Neural crest cell (in vitro differentiated cells): ENCODE measurements around the gene BCKDHB. TPM values are rescaled to one million over a fixed set of nuclear protein-coding genes. Genes with fewer than 3 reads are reported as not detected.

Source experiments
- DNase-seq: peaks from one replicate; pipeline ENCODE4 v3.0.0; 2021; ENCODE audit warnings: low read depth, mixed read lengths, low spot score
- H3K27ac Mint-ChIP-seq: one replicate; pipeline ENCODE4 v1.8.0; 2021; ENCODE audit warnings: mild to moderate bottlenecking, mixed read lengths; ENCODE audit not compliant: unreplicated experiment
- H3K27me3 Mint-ChIP-seq: 2 replicates; pipeline ENCODE4 v1.8.0; 2021; ENCODE audit warnings: low read depth, mild to moderate bottlenecking, mixed read lengths
- H3K36me3 Mint-ChIP-seq: 2 replicates; pipeline ENCODE4 v1.8.0; 2021; ENCODE audit warnings: low read depth, mild to moderate bottlenecking, mixed read lengths
- H3K4me1 Mint-ChIP-seq: 2 replicates; pipeline ENCODE4 v1.8.0; 2021; ENCODE audit warnings: mixed read lengths
- H3K4me3 Mint-ChIP-seq: one replicate; pipeline ENCODE4 v1.8.0; 2021; ENCODE audit warnings: mild to moderate bottlenecking, mixed read lengths
- H3K9me3 Mint-ChIP-seq: 2 replicates; pipeline ENCODE4 v1.8.0; 2021; ENCODE audit warnings: mixed read lengths
- CTCF ChIP-seq: fragments of 200-600 bp; sonication (generic); conservative IDR thresholded peaks from 2 replicates; pipeline ENCODE4 v1.5.0; 2021; ENCODE audit warnings: antibody characterized with exemption, mild to moderate bottlenecking
- total RNA-seq: library from RNA; stranded (reverse); gene quantifications from 2 replicates; pipeline ENCODE4 v1.2.1, GENCODE V29; 2021

Gene BCKDHB
- total RNA-seq, 1 donor from 2014 or later = 27.0 TPM

GRCh38 chr6:80343511-80343910 is 237.0 kb downstream of the BCKDHB start:
- Mint-ChIP-seq H3K4me3 (no peak overlapping the region), H3K36me3 (no peaks in the 10 kb centered on the region), H3K27me3 (no peaks in the 10 kb centered on the region), H3K9me3 (no peaks in the 10 kb centered on the region), H3K4me1 (peaks cover 1% of the 10 kb centered on the region), H3K27ac (no peak overlapping the region)
- TF ChIP-seq CTCF = no peak
- no peak for DNase-seq

GRCh38 chr6:80347101-80347500 is 240.6 kb downstream of the BCKDHB start:
- no peak for DNase-seq
- TF ChIP-seq CTCF = no peak
- H3K9me3 Mint-ChIP-seq = peaks cover 2% of the 10 kb centered on the region

GRCh38 chr6:80348263-80348662 is 241.8 kb downstream of the BCKDHB start:
- H3K4me3 Mint-ChIP-seq = no peak overlapping the region
- TF ChIP-seq CTCF = no peak

More at GRCh38 chr6:80347101-80347500, 240.6 kb downstream of the BCKDHB start:
- Mint-ChIP-seq H3K4me3 (no peak overlapping the region), H3K27me3 (no peaks in the 10 kb centered on the region), H3K36me3 (peaks cover 1% of the 10 kb centered on the region), H3K27ac (no peak overlapping the region), H3K4me1 (no peaks in the 10 kb centered on the region)

GRCh38 chr6:80356000-80356399 is 249.5 kb downstream of the BCKDHB start:
- no peak for TF ChIP-seq CTCF
- Mint-ChIP-seq H3K27ac (no peak overlapping the region), H3K36me3 (peaks cover 11% of the 10 kb centered on the region), H3K4me3 (no peak overlapping the region), H3K4me1 (peaks cover 9% of the 10 kb centered on the region), H3K27me3 (no peaks in the 10 kb centered on the region), H3K9me3 (peaks cover 2% of the 10 kb centered on the region)
- no peak for DNase-seq

More at GRCh38 chr6:80348263-80348662, 241.8 kb downstream of the BCKDHB start:
- Mint-ChIP-seq H3K27ac (no peak overlapping the region), H3K9me3 (peaks cover 2% of the 10 kb centered on the region), H3K4me1 (no peaks in the 10 kb centered on the region), H3K27me3 (no peaks in the 10 kb centered on the region), H3K36me3 (peaks cover 4% of the 10 kb centered on the region)
- DNase-seq = no peak

- no peaks in the 10 kb centered on the region for H3K9me3 Mint-ChIP-seq
- peaks cover 11% of the 10 kb centered on the region for H3K36me3 Mint-ChIP-seq
- no peak for TF ChIP-seq CTCF
- H3K4me3 Mint-ChIP-seq = no peak overlapping the region
- H3K4me1 Mint-ChIP-seq = peaks cover 14% of the 10 kb centered on the region
- no peak for DNase-seq
- no peaks in the 10 kb centered on the region for H3K27me3 Mint-ChIP-seq
- H3K27ac Mint-ChIP-seq = no peak overlapping the region
Measured at GRCh38 chr6:80356545-80356944, 250.1 kb downstream of the BCKDHB start.

GRCh38 chr6:80357081-80357480 is 250.6 kb downstream of the BCKDHB start:
- H3K4me3 Mint-ChIP-seq = no peak overlapping the region
- no peak for DNase-seq
- no peak overlapping the region for H3K27ac Mint-ChIP-seq
- TF ChIP-seq CTCF = no peak
- H3K36me3 Mint-ChIP-seq = peaks cover 10% of the 10 kb centered on the region
- H3K9me3 Mint-ChIP-seq = no peaks in the 10 kb centered on the region
- H3K4me1 Mint-ChIP-seq = peaks cover 20% of the 10 kb centered on the region
- no peaks in the 10 kb centered on the region for H3K27me3 Mint-ChIP-seq
